Breast epithelium (tissue), 3 donors: ENCODE results near the gene KCNIP4.

Experiments used
- CTCF ChIP-seq, 3 donors: fragments of 450-650 bp; IDR thresholded peaks; one replicate each; pipeline ENCODE4 v1.5.1; 2016 to 2017; ENCODE audit warnings: antibody characterized with exemption in 3 of 3, mild to moderate bottlenecking in 3 of 3, moderate library complexity in 3 of 3
- POLR2A ChIP-seq: fragments of 450-650 bp; IDR thresholded peaks from one replicate; pipeline ENCODE4 v1.6.1; 2016; ENCODE audit warnings: antibody characterized with exemption, mild to moderate bottlenecking, moderate library complexity
- POLR2AphosphoS5 ChIP-seq, 3 donors: sonication (generic); formaldehyde crosslinking; IDR thresholded peaks; one replicate each; pipeline ENCODE4 v1.6.1; 2017; ENCODE audit warnings: antibody characterized with exemption in 3 of 3

GRCh38 chr4:20773144-20773997 lies 1175.2 kb downstream of the KCNIP4 start:
- TF ChIP-seq CTCF (IDR thresholded peaks at IDR 0.05), result peak in 2 of 3 donors; percentile 44 to 54
- no peak for TF ChIP-seq POLR2A
- no peak for TF ChIP-seq POLR2AphosphoS5 (IDR thresholded peaks at IDR 0.05)
